Liver (tissue), 9 donors: Measurements from ENCODE around the gene HS3ST2. TPM values are rescaled to one million over a fixed set of nuclear protein-coding genes. Genes with fewer than 3 reads are reported as not detected.

Experiments
- DNase-seq: peaks from one replicate; pipeline ENCODE4 v3.0.0-alpha.2; 2017; ENCODE audit warnings: low spot score
- H3K27ac ChIP-seq, 2 donors: one replicate each; pipeline ENCODE4 v1.7.0; 2013; ENCODE audit warnings: inconsistent platforms in 2 of 2, low read length in 2 of 2, control low read depth in 1 of 2, low read depth in 1 of 2, mild to moderate bottlenecking in 1 of 2
- H3K27me3 ChIP-seq, 4 donors: one replicate each; pipeline versions ENCODE4 v1.6.1 to v1.7.0; 2013; ENCODE audit warnings: low read length in 3 of 4, inconsistent platforms in 1 of 4, mild to moderate bottlenecking in 1 of 4, moderate library complexity in 1 of 4; ENCODE audit not compliant: control insufficient read depth in 4 of 4, insufficient read depth in 4 of 4
- H3K36me3 ChIP-seq, 4 donors: one replicate each; pipeline versions ENCODE4 v1.6.1 to v1.7.0; 2013; ENCODE audit warnings: low read length in 3 of 4, mild to moderate bottlenecking in 3 of 4, low read depth in 1 of 4, moderate library complexity in 1 of 4; ENCODE audit not compliant: control insufficient read depth in 4 of 4, insufficient read depth in 3 of 4
- H3K4me1 ChIP-seq, 4 donors: one replicate each; pipeline versions ENCODE4 v1.6.1 to v1.7.0; 2013; ENCODE audit warnings: low read length in 3 of 4, mild to moderate bottlenecking in 3 of 4, moderate library complexity in 1 of 4; ENCODE audit not compliant: control insufficient read depth in 4 of 4, insufficient read depth in 4 of 4
- H3K4me3 ChIP-seq, 3 donors: one replicate each; pipeline versions ENCODE4 v1.6.1 to v1.7.0; 2013; ENCODE audit warnings: low read length in 3 of 3, control low read depth in 1 of 3, low read depth in 1 of 3, mild to moderate bottlenecking in 1 of 3
- H3K9ac ChIP-seq, 2 donors: one replicate each; pipeline ENCODE4 v1.7.0; 2013; ENCODE audit warnings: low read length in 2 of 2, mild to moderate bottlenecking in 2 of 2, moderate library complexity in 2 of 2, control low read depth in 1 of 2, low read depth in 1 of 2
- H3K9me3 ChIP-seq, 4 donors: one replicate each; pipeline versions ENCODE4 v1.6.1 to v1.7.0; 2013; ENCODE audit warnings: low read length in 3 of 4; ENCODE audit not compliant: control insufficient read depth in 4 of 4
- CTCF ChIP-seq: fragments of 150-350 bp; IDR thresholded peaks from 2 replicates; pipeline ENCODE4 v1.5.1; 2017; ENCODE audit warnings: improper control_type of control experiment, low read depth, low read length; ENCODE audit not compliant: missing input control
- FOXA1 ChIP-seq: IDR thresholded peaks from 2 replicates; pipeline ENCODE4 v1.6.1; 2016; ENCODE audit warnings: antibody characterized with exemption
- FOXA2 ChIP-seq: IDR thresholded peaks from 2 replicates; pipeline ENCODE4 v1.6.1; 2016; ENCODE audit warnings: antibody characterized with exemption
- GABPA ChIP-seq, 2 donors: IDR thresholded peaks in 1 of 2; conservative IDR thresholded peaks in 1 of 2; 2 replicates each; pipeline ENCODE4 v1.6.1; 2016; ENCODE audit warnings: antibody characterized with exemption in 2 of 2, mild to moderate bottlenecking in 1 of 2, moderate library complexity in 1 of 2
- HNF4G ChIP-seq: IDR thresholded peaks from 2 replicates; pipeline ENCODE4 v1.6.1; 2016; ENCODE audit warnings: antibody characterized with exemption
- JUND ChIP-seq, 2 donors: IDR thresholded peaks; 2 replicates each; pipeline ENCODE4 v1.6.1; 2016; ENCODE audit warnings: antibody characterized with exemption in 2 of 2
- MAX ChIP-seq: IDR thresholded peaks from 2 replicates; pipeline ENCODE4 v1.6.1; 2016; ENCODE audit warnings: antibody characterized with exemption
- NR2F2 ChIP-seq: IDR thresholded peaks from 2 replicates; pipeline ENCODE4 v1.6.1; 2016; ENCODE audit warnings: antibody characterized with exemption
- RAD21 ChIP-seq, 2 donors: IDR thresholded peaks; 2 replicates each; pipeline ENCODE4 v1.6.1; 2016; ENCODE audit warnings: antibody characterized with exemption in 2 of 2, mild to moderate bottlenecking in 2 of 2
- REST ChIP-seq: IDR thresholded peaks from 2 replicates; pipeline ENCODE4 v1.6.1; 2016; ENCODE audit warnings: antibody characterized with exemption, mild to moderate bottlenecking
- SP1 ChIP-seq: IDR thresholded peaks from 2 replicates; pipeline ENCODE4 v1.6.1; 2018; ENCODE audit warnings: antibody characterized with exemption, mild to moderate bottlenecking
- TAF1 ChIP-seq: conservative IDR thresholded peaks from 2 replicates; pipeline ENCODE4 v1.6.1; 2016; ENCODE audit warnings: antibody characterized with exemption, mild to moderate bottlenecking
- YY1 ChIP-seq: IDR thresholded peaks from 2 replicates; pipeline ENCODE4 v1.6.1; 2016; ENCODE audit warnings: antibody characterized with exemption, mild to moderate bottlenecking
- WGBS: extraction: QIAGEN DNeasy Blood & Tissue Kit; methylation state at CpG from one replicate; pipeline ENCODE4 v1.1.7; 2013; 5-methylcytosine and 5-hydroxymethylcytosine counted together
- polyA plus RNA-seq, 2 donors: library from polyadenylated mRNA; stranded (reverse) in 1 of 2; unstranded in 1 of 2; fragments of 200-250 nt in 1 of 2; fragments of >200 nt in 1 of 2; fragmentation: Nextera tagmentation in 1 of 2; extraction: Ambion mirVana in 1 of 2; gene quantifications; one replicate each; pipeline versions ENCODE4 v1.2.1 to v1.2.3, GENCODE V29; 2013 to 2015
- total RNA-seq, 2 donors: library from RNA; depleted of rRNA; stranded (reverse); fragments of >200 nt; gene quantifications; one replicate each; pipeline ENCODE4 v1.2.3, GENCODE V29; 2014
- donor health status: healthy.
- donor health status: healthy.
- donor health status: healthy.
- donor health status: healthy.
- donor health status: healthy.

The HS3ST2 gene
- total and polyA plus RNA-seq, 4 donors: 0.08 to 0.14 (median 0.09) TPM; not detected in 1

- H3K27me3 ChIP-seq: no peaks in the 10 kb centered on the region
- DNase-seq: no peak
- no peak overlapping the region for H3K4me3 ChIP-seq
- no peak overlapping the region for H3K27ac ChIP-seq
- H3K9me3 ChIP-seq: peaks cover 0 to 9% (median 7%) of the 10 kb centered on the region in 4 donors
- whole genome bisulfite sequencing: 88% methylated on average over 2 of the region's 2 CpGs
- H3K9ac ChIP-seq: no peak overlapping the region
- no peaks in the 10 kb centered on the region for H3K36me3 ChIP-seq
- TF ChIP-seq MAX: no peak
- TF ChIP-seq REST: no peak
- TF ChIP-seq YY1: no peak
- TF ChIP-seq RAD21 (IDR thresholded peaks at IDR 0.05): no peak
- no peak for TF ChIP-seq GABPA (IDR thresholded peaks at IDR 0.05 in 1 of 2, conservative IDR thresholded peaks at IDR 0.05 in 1 of 2)
- no peak for TF ChIP-seq FOXA2
- TF ChIP-seq TAF1: no peak
- no peak for TF ChIP-seq NR2F2
- TF ChIP-seq CTCF: no peak
- H3K4me1 ChIP-seq: no peaks in the 10 kb centered on the region
Measured at GRCh38 chr16:22797551-22797950, 16.4 kb upstream of the HS3ST2 start.

GRCh38 chr16:22799113-22799512, 14.8 kb upstream of the HS3ST2 start:
- Histone ChIP-seq H3K9me3 (peaks cover 0 to 7% (median 6%) of the 10 kb centered on the region in 4 donors), H3K27ac (no peak overlapping the region), H3K9ac (no peak overlapping the region), H3K36me3 (no peaks in the 10 kb centered on the region), H3K4me3 (no peak overlapping the region), H3K27me3 (peaks cover 0 to 7% (median 0%) of the 10 kb centered on the region in 4 donors), H3K4me1 (no peaks in the 10 kb centered on the region)
- TF ChIP-seq NR2F2 (no peak), MAX (no peak), JUND (IDR thresholded peaks at IDR 0.05) (no peak), GABPA (IDR thresholded peaks at IDR 0.05 in 1 of 2, conservative IDR thresholded peaks at IDR 0.05 in 1 of 2) (no peak), SP1 (no peak), FOXA2 (no peak), HNF4G (no peak), FOXA1 (no peak), TAF1 (no peak)
- DNase-seq: no peak
- WGBS: 63% methylated on average over 2 of the region's 2 CpGs
